Body of pancreas (tissue), 4 donors: ENCODE data around the gene RFTN1.

Experiments used
- CTCF ChIP-seq, 7 experiments: fragments of 450-650 bp in 4 of 7; fragments of 200-600 bp in 3 of 7; sonication (generic) in 3 of 7; IDR thresholded peaks; one replicate each; pipeline ENCODE4 v1.5.1; 2016 to 2019; ENCODE audit warnings: antibody characterized with exemption in 7 of 7
- POLR2A ChIP-seq, 3 donors: fragments of 450-650 bp; IDR thresholded peaks; one replicate each; pipeline ENCODE4 v1.6.1; 2016; ENCODE audit warnings: antibody characterized with exemption in 3 of 3, mild to moderate bottlenecking in 2 of 3

- no peak for TF ChIP-seq CTCF (IDR thresholded peaks at IDR 0.05)
- no peak for TF ChIP-seq POLR2A (IDR thresholded peaks at IDR 0.05)
Observed at GRCh38 chr3:16365491-16366128, 147.9 kb downstream of the RFTN1 start.
